Upper lobe of right lung (tissue), 1 donor: ENCODE results near the gene ILDR2. TPM values are rescaled to one million over a fixed set of nuclear protein-coding genes. Genes with fewer than 3 reads are reported as not detected.

Source experiments
- ATAC-seq: fragments of 200-7000 bp; cut with Tn5 transposase; one replicate; pipeline ENCODE4 v1.9.1; 2020; ENCODE audit warnings: mild to moderate bottlenecking, moderate library complexity
- DNase-seq: peaks from one replicate; pipeline ENCODE4 v3.0.0-alpha.2; 2020
- H3K27ac ChIP-seq: fragments of 200-600 bp; one replicate; pipeline ENCODE4 v1.8.0; 2022
- H3K27me3 ChIP-seq: fragments of 200-600 bp; one replicate; pipeline ENCODE4 v1.8.0; 2022; ENCODE audit warnings: mild to moderate bottlenecking
- H3K36me3 ChIP-seq: fragments of 200-600 bp; one replicate; pipeline ENCODE4 v1.8.0; 2022
- H3K4me1 ChIP-seq: fragments of 200-600 bp; one replicate; pipeline ENCODE4 v1.8.0; 2022
- H3K4me3 ChIP-seq: fragments of 200-600 bp; one replicate; pipeline ENCODE4 v1.8.0; 2022; ENCODE audit warnings: mild to moderate bottlenecking
- H3K9me3 ChIP-seq: fragments of 200-600 bp; one replicate; pipeline ENCODE4 v1.8.0; 2022
- CTCF ChIP-seq: fragments of 200-600 bp; IDR thresholded peaks from one replicate; pipeline ENCODE4 v1.8.0; 2022; ENCODE audit warnings: antibody characterized with exemption
- intact Hi-C: fragments of 100-400 bp; cut with DNase I; formaldehyde crosslinking; loops from one replicate; pipeline ENCODE4 v1.11.0; 2022
- total RNA-seq: library from RNA; stranded (reverse); fragmentation: NEBNext Ultra II Directional; extraction: Animal tissue kit (Norgen Biotek cat#: 25700); gene quantifications from one replicate; pipeline ENCODE4 v1.2.1, GENCODE V29; 2021
- donor health status: DM: no; HTN: yes; CAD: no; lungs with severe emphysema.

ILDR2 gene
- total RNA-seq, 1 donor from 2014 or later, result 0.98 TPM

GRCh38 chr1:167011560-167012191, 36.3 kb upstream of the ILDR2 start:
- DNase-seq, result no peak
- no peaks in the 10 kb centered on the region for H3K27me3 ChIP-seq
- H3K9me3 ChIP-seq, result no peaks in the 10 kb centered on the region
- no peaks in the 10 kb centered on the region for H3K4me1 ChIP-seq
- no peak overlapping the region for H3K27ac ChIP-seq
- H3K4me3 ChIP-seq, result no peak overlapping the region
- TF ChIP-seq CTCF, result no peak
- intact Hi-C loops, result no loop called here
- ATAC-seq, result no peak
- no peaks in the 10 kb centered on the region for H3K36me3 ChIP-seq

GRCh38 chr1:167003711-167004110, 28.4 kb upstream of the ILDR2 start:
- no peak overlapping the region for H3K4me3 ChIP-seq
- intact Hi-C loops, result no loop called here
- no peaks in the 10 kb centered on the region for H3K36me3 ChIP-seq
- H3K9me3 ChIP-seq, result no peaks in the 10 kb centered on the region
- H3K27me3 ChIP-seq, result no peaks in the 10 kb centered on the region
- no peak for TF ChIP-seq CTCF
- DNase-seq, result no peak
- no peak overlapping the region for H3K27ac ChIP-seq
- ATAC-seq, result no peak
- H3K4me1 ChIP-seq, result no peaks in the 10 kb centered on the region

- Histone ChIP-seq H3K4me3 (no peak overlapping the region), H3K27me3 (no peaks in the 10 kb centered on the region), H3K4me1 (no peaks in the 10 kb centered on the region), H3K27ac (no peak overlapping the region), H3K9me3 (no peaks in the 10 kb centered on the region), H3K36me3 (no peaks in the 10 kb centered on the region)
- no peak for DNase-seq
- no peak for TF ChIP-seq CTCF
- ATAC-seq, result no peak
- intact Hi-C loops, result no loop called here
Measured at GRCh38 chr1:167002354-167002753, 27.0 kb upstream of the ILDR2 start.

GRCh38 chr1:167000546-167000945, 25.2 kb upstream of the ILDR2 start:
- H3K36me3 ChIP-seq, result no peaks in the 10 kb centered on the region
- no peaks in the 10 kb centered on the region for H3K4me1 ChIP-seq
- intact Hi-C loops, result no loop called here
- H3K4me3 ChIP-seq, result no peak overlapping the region
- no peak for ATAC-seq
- H3K27ac ChIP-seq, result no peak overlapping the region
- no peak for TF ChIP-seq CTCF
- no peak for DNase-seq
- H3K27me3 ChIP-seq, result peaks cover 4% of the 10 kb centered on the region
- no peaks in the 10 kb centered on the region for H3K9me3 ChIP-seq

- TF ChIP-seq CTCF, result no peak
- H3K27ac ChIP-seq, result no peak overlapping the region
- H3K4me3 ChIP-seq, result no peak overlapping the region
- no peaks in the 10 kb centered on the region for H3K4me1 ChIP-seq
- DNase-seq (no peak), ATAC-seq (no peak)
- intact Hi-C loops, result no loop called here
- H3K27me3 ChIP-seq, result peaks cover 4% of the 10 kb centered on the region
- no peaks in the 10 kb centered on the region for H3K9me3 ChIP-seq
- H3K36me3 ChIP-seq, result no peaks in the 10 kb centered on the region
Measured at GRCh38 chr1:166999500-167000055, 24.2 kb upstream of the ILDR2 start.
